ENCODE measurements around the gene CARD10. TPM values are rescaled to one million over a fixed set of nuclear protein-coding genes. Genes with fewer than 3 reads are reported as not detected.

CARD10 gene
- polyA plus RNA-seq, 1 of the 3 experiments (the other 2 are of a cell fraction) = 14.5 TPM

- Histone ChIP-seq H3K9ac (no peak overlapping the region), H3K4me1 (ENCODE audit: control insufficient read depth in 1 of 2, insufficient read depth in 2 of 2, low read depth in 1 of 2, low read length in 1 of 2) (peaks cover 0 to 13% of the 10 kb centered on the region in 2 experiments; a peak in 1 of 4 replicates), H3K4me2 (no peak overlapping the region), H3K27ac (ENCODE audit: low read depth in 2 of 2, low read length in 1 of 2) (no peak overlapping the region), H3K9me2 (no peaks in the 10 kb centered on the region), H4K20me1 (ENCODE audit: insufficient read depth) (peaks cover 3% of the 10 kb centered on the region; the same call in 1 of the 2 replicates), H3K36me3 (replicated peaks in 1 of 2; ENCODE audit: control insufficient read depth in 1 of 2, insufficient read depth in 2 of 2, low read length in 1 of 2) (no peaks in the 10 kb centered on the region), H3K79me2 (ENCODE audit: insufficient read depth) (no peaks in the 10 kb centered on the region), H2AFZ (ENCODE audit: low read depth) (no peak overlapping the region), H3F3A (replicated peaks; ENCODE audit: insufficient read depth) (peaks cover 3% of the 10 kb centered on the region), H3K9me3 (no peaks in the 10 kb centered on the region), H3K27me3 (ENCODE audit: insufficient read depth) (no peaks in the 10 kb centered on the region), H3K4me3 (ENCODE audit: low read depth in 2 of 2, low read length in 1 of 2) (no peak overlapping the region)
- ChIA-PET POLR2A (no interaction called here), CTCF (interaction anchor here (1.4 to 3.2 kb wide), 5 partner anchors 13 to 218 kb away, joined by 4 to 21 read pairs (median 5); no protein-coding TSS in a partner anchor)
- WGBS (ENCODE audit: low lambda C conversion rate) = 80% methylated on average over 12 of the region's 26 CpGs
- no peak for TF ChIP-seq USF2 (IDR thresholded peaks at IDR 0.05; ENCODE audit: borderline replicate concordance, low read depth, low read length)
- no peak for TF ChIP-seq CTCF (IDR thresholded peaks at IDR 0.05)
- TF ChIP-seq MXI1 (IDR thresholded peaks at IDR 0.05; ENCODE audit: low read depth, low read length) = no peak
- TF ChIP-seq CHD2 (IDR thresholded peaks at IDR 0.05; ENCODE audit: low read length, partially characterized antibody) = no peak
- TF ChIP-seq EP300 (IDR thresholded peaks at IDR 0.05; ENCODE audit: borderline replicate concordance in 1 of 2, low read depth in 1 of 2, low read length in 1 of 2) = no peak
- no peak for TF ChIP-seq GABPA (IDR thresholded peaks at IDR 0.05; ENCODE audit: low read depth)
- no peak for TF ChIP-seq REST (IDR thresholded peaks at IDR 0.05; ENCODE audit: low read depth, low read length)
- DNase-seq = no peak
Measured at GRCh38 chr22:37485395-37486223, 33.6 kb downstream of the CARD10 start.

Measured in SK-N-SH (cell line).